NT2/D1 (cell line): ENCODE results near the gene AP3D1.

Experiments
- DNase-seq: peaks from one replicate; pipeline ENCODE4 v3.0.0-alpha.2; 2011; ENCODE audit warnings: low read depth, low spot score
- H3K27me3 ChIP-seq: 2 replicates; pipeline ENCODE4 v1.6.0; 2011; ENCODE audit warnings: mild to moderate bottlenecking; ENCODE audit not compliant: insufficient read length, insufficient read depth
- H3K36me3 ChIP-seq: 2 replicates; pipeline ENCODE4 v1.6.1; 2011; ENCODE audit warnings: mild to moderate bottlenecking, low read length, mixed read lengths; ENCODE audit not compliant: insufficient read depth, insufficient read length
- H3K4me1 ChIP-seq: 2 replicates; pipeline ENCODE4 v1.5.1; 2011; ENCODE audit not compliant: insufficient read depth, insufficient read length
- H3K4me3 ChIP-seq: 2 replicates; pipeline ENCODE4 v1.5.1; 2011; ENCODE audit warnings: low read depth; ENCODE audit not compliant: insufficient read length
- H3K9ac ChIP-seq: 2 replicates; pipeline ENCODE4 v1.6.0; 2011; ENCODE audit warnings: low read depth; ENCODE audit not compliant: insufficient read length
- H3K9me3 ChIP-seq: 2 replicates; pipeline ENCODE4 v1.5.1; 2011; ENCODE audit warnings: mild to moderate bottlenecking, low read length; ENCODE audit not compliant: insufficient read depth
- SUZ12 ChIP-seq: IDR thresholded peaks from 2 replicates; pipeline ENCODE4 v1.6.1; 2011; ENCODE audit not compliant: insufficient read length, insufficient read depth; ENCODE audit errors: extremely low read depth
- YY1 ChIP-seq: IDR thresholded peaks from 2 replicates; pipeline ENCODE4 v1.6.1; 2011; ENCODE audit not compliant: insufficient read length, insufficient read depth
- ZNF274 ChIP-seq: IDR thresholded peaks from 2 replicates; pipeline ENCODE4 v1.6.1; 2011; ENCODE audit warnings: mild to moderate bottlenecking, low read depth, low read length

AP3D1 gene

DNA sequence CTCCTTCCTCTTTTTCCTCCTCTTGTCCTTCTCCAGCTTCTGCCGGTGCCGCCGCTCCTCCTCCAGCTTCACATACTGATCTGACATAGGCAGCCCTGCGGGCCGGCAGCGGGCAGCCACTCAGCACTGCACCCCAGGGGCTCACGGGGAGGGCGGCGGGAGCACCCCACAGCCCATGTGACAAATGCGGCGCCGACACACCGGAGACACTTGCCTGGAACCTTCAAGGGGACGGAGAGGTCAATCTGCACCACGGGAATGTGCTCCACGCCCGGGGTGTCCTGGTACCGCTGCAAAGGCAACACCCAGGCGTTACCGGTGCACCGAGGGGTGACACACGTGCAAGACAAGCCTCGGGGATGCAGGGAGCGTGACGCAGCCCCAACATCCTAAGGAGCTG, 36.0 kb downstream of the AP3D1 start:
- Histone ChIP-seq H3K36me3 (peaks cover 97% of the 10 kb centered on the region), H3K4me1 (peaks cover 3% of the 10 kb centered on the region)
- no peak for DNase-seq

DNA sequence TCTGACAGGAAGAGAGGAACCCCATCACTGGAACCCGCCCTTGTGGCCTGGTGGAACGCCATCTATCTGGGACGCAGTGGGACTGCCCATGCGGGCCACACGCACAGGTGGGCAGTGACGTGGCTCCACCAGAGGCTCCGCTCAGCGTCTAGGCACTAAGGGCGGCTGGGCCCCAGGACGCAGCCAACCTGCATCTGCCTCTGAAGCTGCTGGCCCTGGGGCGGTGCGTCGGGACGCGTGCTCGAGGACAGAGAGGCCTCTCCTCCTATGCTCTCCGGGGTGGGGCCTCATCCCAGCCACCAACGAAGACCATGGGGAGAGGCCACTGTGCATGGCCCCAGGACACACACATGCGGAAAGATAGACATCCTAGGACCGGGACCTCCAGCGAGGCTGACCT, 36.5 kb downstream of the AP3D1 start:
- TF ChIP-seq YY1 (no peak), SUZ12 (no peak)
- no peaks in the 10 kb centered on the region for H3K27me3 ChIP-seq
- H3K9me3 ChIP-seq: no peaks in the 10 kb centered on the region
- H3K4me3 ChIP-seq: no peak overlapping the region
- peaks cover 97% of the 10 kb centered on the region for H3K36me3 ChIP-seq
- peaks cover 3% of the 10 kb centered on the region for H3K4me1 ChIP-seq
- no peak for DNase-seq
- H3K9ac ChIP-seq: no peak overlapping the region

More for the DNA sequence above, 36.0 kb downstream of the AP3D1 start:
- no peaks in the 10 kb centered on the region for H3K9me3 ChIP-seq
- no peak overlapping the region for H3K9ac ChIP-seq
- H3K4me3 ChIP-seq: no peak overlapping the region
- TF ChIP-seq YY1 (no peak), SUZ12 (no peak), ZNF274 (no peak)
- no peaks in the 10 kb centered on the region for H3K27me3 ChIP-seq

GRCh38 chr19:2114218-2114617, 37.1 kb downstream of the AP3D1 start:
- Histone ChIP-seq H3K27me3 (no peaks in the 10 kb centered on the region), H3K9ac (no peak overlapping the region), H3K4me1 (peaks cover 3% of the 10 kb centered on the region), H3K36me3 (peaks cover 99% of the 10 kb centered on the region), H3K9me3 (no peaks in the 10 kb centered on the region), H3K4me3 (no peak overlapping the region)
- no peak for TF ChIP-seq ZNF274
- no peak for TF ChIP-seq YY1
- no peak for TF ChIP-seq SUZ12
- DNase-seq: no peak

- Histone ChIP-seq H3K36me3 (peaks cover 99% of the 10 kb centered on the region), H3K9ac (no peak overlapping the region), H3K4me3 (no peak overlapping the region), H3K4me1 (peaks cover 3% of the 10 kb centered on the region), H3K9me3 (no peaks in the 10 kb centered on the region), H3K27me3 (no peaks in the 10 kb centered on the region)
- no peak for DNase-seq
- TF ChIP-seq YY1 (no peak), SUZ12 (no peak), ZNF274 (no peak)
These were observed 37.7 kb downstream of the AP3D1 start for GRCh38 chr19:2113439-2114211.

GRCh38 chr19:2112516-2113320, 38.6 kb downstream of the AP3D1 start:
- H3K9ac ChIP-seq: no peak overlapping the region
- H3K4me3 ChIP-seq: no peak overlapping the region
- no peaks in the 10 kb centered on the region for H3K9me3 ChIP-seq
- H3K27me3 ChIP-seq: no peaks in the 10 kb centered on the region
- peaks cover 99% of the 10 kb centered on the region for H3K36me3 ChIP-seq
- TF ChIP-seq ZNF274 (no peak), SUZ12 (no peak), YY1 (no peak)
- DNase-seq: no peak
- H3K4me1 ChIP-seq: peaks cover 3% of the 10 kb centered on the region

DNA sequence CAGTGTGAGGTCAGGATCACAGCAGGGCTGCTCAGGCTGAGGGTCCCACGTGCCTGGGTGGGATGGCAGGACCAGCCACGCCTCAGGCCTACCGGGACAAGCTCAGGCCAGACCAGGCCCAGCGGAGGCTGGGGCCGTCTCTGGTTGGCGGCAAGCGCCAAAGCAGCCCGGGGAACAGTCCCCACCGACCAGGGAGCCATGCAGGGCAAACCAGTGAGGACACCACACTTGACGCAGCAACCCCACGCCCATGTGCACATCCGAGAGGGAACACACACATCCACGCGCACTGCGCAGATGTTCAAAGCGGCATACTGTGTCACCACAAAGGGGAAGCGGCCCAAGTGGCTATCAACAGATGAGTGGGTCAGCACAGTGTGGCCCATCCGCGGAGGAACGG, 39.5 kb downstream of the AP3D1 start:
- Histone ChIP-seq H3K9ac (no peak overlapping the region), H3K36me3 (peaks cover 97% of the 10 kb centered on the region), H3K9me3 (no peaks in the 10 kb centered on the region), H3K27me3 (no peaks in the 10 kb centered on the region), H3K4me3 (no peak overlapping the region), H3K4me1 (peaks cover 3% of the 10 kb centered on the region)
- no peak for DNase-seq
- no peak for TF ChIP-seq ZNF274
- TF ChIP-seq YY1: no peak
- TF ChIP-seq SUZ12: no peak

DNA sequence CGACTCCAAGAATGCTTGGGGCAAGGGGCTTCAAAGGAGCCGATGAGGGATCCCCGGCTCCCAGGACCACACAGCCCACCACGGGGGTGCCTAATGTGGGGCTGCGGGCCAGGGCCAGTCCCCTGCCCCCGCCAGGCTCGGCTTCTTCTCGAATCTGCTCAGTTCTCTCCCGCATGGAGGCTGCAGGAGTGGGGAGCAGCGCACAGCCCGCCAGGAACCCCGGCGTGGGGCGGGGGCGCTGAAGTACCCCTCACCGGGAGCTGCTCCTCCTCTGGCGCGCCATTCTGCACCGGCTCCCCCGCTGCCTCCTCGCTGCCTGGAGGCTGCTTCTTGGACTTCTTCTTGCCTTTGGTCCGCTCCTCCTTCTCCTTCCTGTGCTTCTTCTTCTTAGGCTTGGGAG, 39.9 kb downstream of the AP3D1 start:
- no peak for TF ChIP-seq ZNF274
- no peak for TF ChIP-seq SUZ12
- no peak for TF ChIP-seq YY1
- Histone ChIP-seq H3K4me3 (no peak overlapping the region), H3K9ac (no peak overlapping the region), H3K36me3 (peaks cover 97% of the 10 kb centered on the region), H3K27me3 (no peaks in the 10 kb centered on the region), H3K9me3 (0 out of 2 replicates have a peak, but pooled peaks cover under 1% of the 10 kb centered on the region), H3K4me1 (peaks cover 3% of the 10 kb centered on the region)
- DNase-seq: no peak
